Left lung (tissue), 10 donors: ENCODE measurements around the gene FAM222A. TPM values are rescaled to one million over a fixed set of nuclear protein-coding genes. Genes with fewer than 3 reads are reported as not detected.

Experiments used
- ATAC-seq: fragments of 200-7000 bp; cut with Tn5 transposase; one replicate; pipeline ENCODE4 v1.9.1; 2020; ENCODE audit warnings: moderate library complexity
- DNase-seq, 4 donors: peaks; one replicate each; pipeline ENCODE4 v3.0.0-alpha.2; 2013 to 2020
- H3K27ac ChIP-seq, 2 donors: fragments of 200-600 bp; sonication (generic) in 1 of 2; one replicate each; pipeline versions ENCODE4 v1.5.0 to v1.8.0; 2020 to 2021
- H3K27me3 ChIP-seq, 2 donors: fragments of 200-600 bp; sonication (generic) in 1 of 2; one replicate each; pipeline versions ENCODE4 v1.5.0 to v1.8.0; 2020 to 2021
- H3K36me3 ChIP-seq, 2 donors: fragments of 200-600 bp; sonication (generic) in 1 of 2; one replicate each; pipeline versions ENCODE4 v1.5.0 to v1.8.0; 2020 to 2021
- H3K4me1 ChIP-seq, 2 donors: fragments of 200-600 bp; one replicate each; pipeline ENCODE4 v1.8.0; 2021
- H3K4me3 ChIP-seq, 2 donors: fragments of 200-600 bp; sonication (generic) in 1 of 2; one replicate each; pipeline versions ENCODE4 v1.5.0 to v1.8.0; 2020 to 2021; ENCODE audit warnings: mild to moderate bottlenecking in 1 of 2
- H3K9me3 ChIP-seq, 2 donors: fragments of 200-600 bp; sonication (generic) in 1 of 2; one replicate each; pipeline versions ENCODE4 v1.5.0 to v1.8.0; 2020 to 2021
- CTCF ChIP-seq, 2 donors: fragments of 200-600 bp; sonication (generic) in 1 of 2; IDR thresholded peaks; one replicate each; pipeline versions ENCODE4 v1.5.0 to v1.8.0; 2021; ENCODE audit warnings: antibody characterized with exemption in 2 of 2
- intact Hi-C, 2 donors: fragments of 100-400 bp; cut with DNase I; formaldehyde crosslinking; loops; one replicate each; pipeline versions ENCODE4 v1.11.2 to v1.14.2; 2022
- polyA plus RNA-seq, 6 donors: library from polyadenylated mRNA; unstranded; fragments of 120-200 nt; gene quantifications; one replicate each; pipeline ENCODE4 v1.2.1, GENCODE V29; 2013; ENCODE audit not compliant: insufficient read length in 6 of 6
- total RNA-seq, 2 donors: library from RNA; stranded (reverse); fragmentation: NEBNext Ultra II Directional; extraction: Animal tissue kit (Norgen Biotek cat#: 25700); gene quantifications; one replicate each; pipeline ENCODE4 v1.2.1, GENCODE V29; 2021
- donor health status: DM: no; HTN: yes; CAD: no.
- donor health status: DM: no; HTN: no; CAD: no.

Gene FAM222A
- total and polyA plus RNA-seq, 8 donors = 1.8 to 4.0 (median 2.6) TPM

- intact Hi-C loops = no loop called here
- Histone ChIP-seq H3K4me3 (no peak overlapping the region), H3K4me1 (no peaks in the 10 kb centered on the region), H3K27me3 (no peaks in the 10 kb centered on the region), H3K36me3 (no peaks in the 10 kb centered on the region), H3K27ac (no peak overlapping the region), H3K9me3 (no peaks in the 10 kb centered on the region)
- ATAC-seq = no peak
- TF ChIP-seq CTCF (IDR thresholded peaks at IDR 0.05) = no peak
- peak in 1 of 4 donors; percentile 20 for DNase-seq
Observed at GRCh38 chr12:109727746-109728726, 14.4 kb downstream of the FAM222A start.

GRCh38 chr12:109728921-109729320 lies 15.3 kb downstream of the FAM222A start:
- intact Hi-C loops = no loop called here
- TF ChIP-seq CTCF (IDR thresholded peaks at IDR 0.05) = no peak
- Histone ChIP-seq H3K4me1 (no peaks in the 10 kb centered on the region), H3K36me3 (no peaks in the 10 kb centered on the region), H3K27me3 (peaks cover 0 to 3% of the 10 kb centered on the region in 2 donors), H3K9me3 (no peaks in the 10 kb centered on the region), H3K27ac (no peak overlapping the region), H3K4me3 (no peak overlapping the region)
- ATAC-seq (no peak), DNase-seq (no peak)

- no peaks in the 10 kb centered on the region for H3K4me1 ChIP-seq
- H3K27ac ChIP-seq = no peak overlapping the region
- no peak overlapping the region for H3K4me3 ChIP-seq
- H3K9me3 ChIP-seq = no peaks in the 10 kb centered on the region
- intact Hi-C loops = no loop called here
- peaks cover 0 to 7% of the 10 kb centered on the region in 2 donors for H3K27me3 ChIP-seq
- ATAC-seq = no peak
- TF ChIP-seq CTCF (IDR thresholded peaks at IDR 0.05) = no peak
- DNase-seq = peak in 2 of 4 donors; percentile 7 to 59
- no peaks in the 10 kb centered on the region for H3K36me3 ChIP-seq
Observed at GRCh38 chr12:109729371-109729781, 15.8 kb downstream of the FAM222A start.

- Histone ChIP-seq H3K36me3 (no peaks in the 10 kb centered on the region), H3K27ac (no peak overlapping the region), H3K4me1 (no peaks in the 10 kb centered on the region), H3K4me3 (no peak overlapping the region), H3K9me3 (no peaks in the 10 kb centered on the region), H3K27me3 (peaks cover 0 to 12% of the 10 kb centered on the region in 2 donors)
- DNase-seq = peak in 1 of 4 donors; percentile 10
- no peak for TF ChIP-seq CTCF (IDR thresholded peaks at IDR 0.05)
- ATAC-seq = no peak
- intact Hi-C loops = no loop called here
Observed at GRCh38 chr12:109729801-109730200, 16.2 kb downstream of the FAM222A start.
